GDM1 (cell line): Measurements from ENCODE around the gene ARL11.

Source experiments
- DNase-seq: peaks from one replicate; lab custom pipeline; 2025; lab: John Stamatoyannopoulos, UW

Gene ARL11

DNA sequence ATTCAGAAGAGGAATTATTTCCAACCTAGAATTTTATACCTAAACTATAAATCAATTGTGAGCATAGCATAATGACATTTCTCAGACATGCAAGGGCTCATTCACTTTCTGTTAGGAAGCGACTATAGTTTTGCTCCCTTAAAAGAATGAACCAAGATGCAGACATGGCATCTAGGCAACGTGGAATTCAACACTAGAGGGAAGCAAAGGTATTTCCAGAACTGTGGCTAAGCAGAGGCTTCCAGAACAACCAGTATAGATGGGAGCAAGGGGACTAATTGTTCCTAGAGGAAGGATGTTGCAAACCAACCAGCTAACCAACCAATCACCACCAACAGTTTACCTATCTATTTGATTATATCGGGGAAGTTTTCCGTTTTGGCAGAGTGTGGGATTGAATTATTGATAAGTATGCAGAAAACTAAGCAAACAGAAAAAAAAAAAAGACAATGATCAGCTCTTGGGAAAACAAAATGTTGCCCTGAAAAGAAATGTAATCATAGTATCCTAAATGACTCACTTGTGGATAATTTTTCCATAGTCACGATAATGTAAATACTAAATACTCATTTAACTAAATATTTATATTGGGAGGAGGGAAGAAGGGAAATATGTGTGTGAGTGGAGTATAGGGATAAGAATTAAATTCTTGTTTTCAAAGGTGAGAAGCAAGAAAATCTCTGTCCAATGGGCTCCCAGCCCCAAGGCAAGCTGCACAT, 21.1 kb downstream of the ARL11 start:
- no peak for DNase-seq

GRCh38 chr13:49649963-49650312, 21.6 kb downstream of the ARL11 start:
- no peak for DNase-seq

DNA sequence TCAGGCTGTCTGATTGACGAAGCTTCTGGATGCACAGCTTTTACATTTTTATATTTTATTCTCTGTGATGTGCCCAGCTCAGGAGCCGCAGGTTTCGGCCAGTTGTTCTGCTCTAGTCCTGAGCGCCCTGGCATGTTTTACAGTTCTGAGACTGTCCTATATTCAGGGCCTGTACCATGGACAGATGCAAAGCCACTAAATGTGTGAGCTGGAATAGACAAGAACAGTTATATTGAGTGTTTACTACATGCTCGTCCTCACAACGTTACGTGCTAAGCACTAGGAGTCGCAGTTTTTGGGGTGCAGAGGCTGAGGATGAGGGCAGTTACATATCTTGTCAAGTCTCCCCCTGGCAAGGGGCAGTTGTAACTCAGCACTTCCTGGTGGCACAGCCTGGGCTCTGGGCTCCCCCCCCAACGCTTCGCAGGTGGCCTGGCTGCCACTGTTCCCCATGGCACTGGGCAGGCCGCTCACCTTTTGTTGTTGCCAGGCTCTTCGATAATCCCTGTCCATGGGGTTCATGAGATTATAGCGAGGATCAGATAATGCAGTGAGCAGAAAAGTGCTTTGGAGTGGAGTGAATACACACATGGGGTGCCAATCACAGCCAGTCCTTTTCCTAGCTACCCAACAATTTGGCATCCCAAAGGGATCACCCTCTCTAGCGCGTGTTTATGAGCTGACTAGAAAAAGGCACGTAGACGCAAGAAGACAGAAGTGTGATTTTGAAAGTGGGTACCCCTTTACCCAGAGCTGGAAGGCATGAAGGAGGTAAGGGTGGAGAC, 23.5 kb downstream of the ARL11 start:
- DNase-seq: no peak

GRCh38 chr13:49652355-49653305, 24.3 kb downstream of the ARL11 start:
- no peak for DNase-seq

GRCh38 chr13:49653478-49653877, 25.2 kb downstream of the ARL11 start:
- no peak for DNase-seq

DNA sequence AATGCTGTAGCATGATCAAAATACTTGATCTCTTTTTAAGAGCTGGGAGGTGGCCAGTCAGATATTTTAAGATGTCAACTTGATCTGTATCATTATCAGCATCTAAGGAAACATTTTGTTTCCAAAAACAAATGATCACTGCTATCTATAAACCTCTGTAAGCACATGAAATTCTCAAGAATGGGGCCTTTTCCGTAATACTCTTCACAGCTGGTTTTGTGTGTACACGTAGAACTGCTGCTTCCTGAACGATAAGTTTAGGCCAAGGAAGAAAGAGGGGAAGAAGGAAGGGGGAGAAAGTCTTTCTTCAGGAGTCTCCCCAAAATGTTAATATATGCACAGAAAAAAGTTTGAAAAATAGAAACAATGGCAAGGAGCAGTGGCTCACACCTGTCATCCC, 25.7 kb downstream of the ARL11 start:
- no peak for DNase-seq

GRCh38 chr13:49655906-49656305, 27.6 kb downstream of the ARL11 start:
- no peak for DNase-seq

DNA sequence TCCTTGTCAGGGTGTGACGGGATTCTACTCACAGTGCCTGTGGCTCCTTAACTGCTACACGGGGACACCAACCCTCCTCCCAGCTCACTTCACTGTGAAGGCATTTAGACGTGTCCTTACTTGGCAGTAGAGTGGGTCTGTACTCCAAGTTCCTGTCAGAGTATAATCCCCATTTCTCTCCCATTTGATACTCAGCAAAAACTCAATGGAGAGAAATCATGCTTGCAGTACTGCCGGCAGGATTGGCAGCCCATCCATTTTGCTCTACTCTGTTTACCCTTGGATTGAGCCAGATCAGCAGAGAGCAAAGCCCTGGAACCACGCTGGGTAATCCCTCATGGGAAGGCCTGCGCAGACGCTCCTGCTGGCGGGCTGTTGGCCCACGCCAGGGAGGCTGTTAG, 28.9 kb downstream of the ARL11 start:
- DNase-seq: no peak

DNA sequence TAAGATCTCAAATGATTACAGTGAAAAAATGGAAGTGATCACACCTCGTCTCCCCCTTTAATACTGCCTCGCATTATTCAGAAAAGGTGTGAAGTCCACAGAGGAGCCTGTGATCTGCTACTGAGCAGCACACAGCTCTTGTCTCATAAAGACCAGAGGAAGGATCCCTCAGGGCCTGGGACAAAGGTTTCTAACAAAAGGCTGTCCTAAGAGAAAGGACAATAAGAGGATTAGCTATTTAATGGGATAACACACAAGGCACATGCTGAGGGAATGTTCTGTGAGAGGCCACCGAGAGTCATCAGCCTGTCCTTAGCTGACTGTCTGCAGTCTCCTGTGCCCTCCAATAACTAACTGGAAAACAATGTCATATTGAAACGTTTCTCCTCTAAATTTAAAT, 36.3 kb downstream of the ARL11 start:
- DNase-seq: no peak

GRCh38 chr13:49667773-49668172, 39.5 kb downstream of the ARL11 start:
- no peak for DNase-seq

GRCh38 chr13:49669735-49670309, 41.5 kb downstream of the ARL11 start:
- peak; percentile 43 for DNase-seq

- DNase-seq: no peak
These were observed 42.5 kb downstream of the ARL11 start for GRCh38 chr13:49670828-49671227.

DNA sequence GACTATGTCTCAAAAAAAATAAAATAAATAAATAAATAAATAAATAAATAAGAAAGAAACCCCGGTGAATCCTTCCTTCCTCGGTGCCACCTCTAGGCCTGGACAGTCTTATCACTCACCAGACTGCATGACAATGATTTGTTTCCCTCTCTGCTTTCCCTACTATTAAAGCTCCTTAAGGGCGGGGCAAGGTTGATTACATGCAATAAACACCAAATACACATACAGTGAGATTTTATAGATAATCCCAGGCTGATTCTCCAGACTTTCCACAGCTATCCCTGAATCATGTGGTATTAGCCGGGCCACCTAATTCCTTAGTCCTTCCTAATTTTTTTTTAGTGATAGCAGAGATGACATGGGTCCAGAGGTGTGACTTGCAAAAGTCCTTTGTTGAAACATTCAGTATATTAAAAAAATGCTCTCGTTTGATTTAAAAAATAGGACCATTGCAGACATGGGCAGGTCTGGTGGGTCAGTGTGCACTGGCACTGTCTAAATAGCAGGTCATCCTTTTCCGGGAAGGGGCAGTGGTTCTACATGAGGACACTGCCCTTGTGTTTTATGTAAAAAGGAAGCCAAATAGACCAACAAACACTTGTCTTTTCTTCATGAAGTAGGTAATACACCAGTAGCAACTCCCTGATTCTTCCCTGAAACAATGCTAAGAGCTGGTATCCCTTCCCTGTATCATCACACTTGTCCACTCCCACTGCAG, 48.4 kb downstream of the ARL11 start:
- DNase-seq: no peak

GRCh38 chr13:49678191-49678914, 50.0 kb downstream of the ARL11 start:
- no peak for DNase-seq

GRCh38 chr13:49679246-49679645, 50.9 kb downstream of the ARL11 start:
- DNase-seq: no peak

- DNase-seq: no peak
These were observed 53.6 kb downstream of the ARL11 start for GRCh38 chr13:49681842-49682435.
